D721Med (cell line): Measurements from ENCODE around the gene KIR3DL2.
"Not testable (repeated sequence)": the region's sequence is repeated elsewhere in the genome, so short reads cannot be mapped to it uniquely, and the experiment has no call there.

Source experiments
- DNase-seq: peaks from one replicate; pipeline ENCODE4 v3.0.0; 2011; ENCODE audit warnings: low spot score; ENCODE audit not compliant: insufficient read length
- FAIRE-seq: peaks from 2 replicates; lab custom pipeline; 2011; peaks lifted over from hg19 to GRCh38; lab: Jason Lieb, UNC
- TF ChIP-seq, protein P1 (sequence below): IDR thresholded peaks from 2 replicates; pipeline ENCODE4 v1.5.1; 2012; ENCODE audit warnings: mild to moderate bottlenecking, control low read depth; ENCODE audit not compliant: insufficient read depth; ENCODE audit errors: missing control alignments

Gene KIR3DL2

GRCh38 chr19:54903303-54903702, 53.1 kb downstream of the KIR3DL2 start:
- FAIRE-seq (no peak), DNase-seq (no peak)
- TF ChIP-seq, protein P1, sequence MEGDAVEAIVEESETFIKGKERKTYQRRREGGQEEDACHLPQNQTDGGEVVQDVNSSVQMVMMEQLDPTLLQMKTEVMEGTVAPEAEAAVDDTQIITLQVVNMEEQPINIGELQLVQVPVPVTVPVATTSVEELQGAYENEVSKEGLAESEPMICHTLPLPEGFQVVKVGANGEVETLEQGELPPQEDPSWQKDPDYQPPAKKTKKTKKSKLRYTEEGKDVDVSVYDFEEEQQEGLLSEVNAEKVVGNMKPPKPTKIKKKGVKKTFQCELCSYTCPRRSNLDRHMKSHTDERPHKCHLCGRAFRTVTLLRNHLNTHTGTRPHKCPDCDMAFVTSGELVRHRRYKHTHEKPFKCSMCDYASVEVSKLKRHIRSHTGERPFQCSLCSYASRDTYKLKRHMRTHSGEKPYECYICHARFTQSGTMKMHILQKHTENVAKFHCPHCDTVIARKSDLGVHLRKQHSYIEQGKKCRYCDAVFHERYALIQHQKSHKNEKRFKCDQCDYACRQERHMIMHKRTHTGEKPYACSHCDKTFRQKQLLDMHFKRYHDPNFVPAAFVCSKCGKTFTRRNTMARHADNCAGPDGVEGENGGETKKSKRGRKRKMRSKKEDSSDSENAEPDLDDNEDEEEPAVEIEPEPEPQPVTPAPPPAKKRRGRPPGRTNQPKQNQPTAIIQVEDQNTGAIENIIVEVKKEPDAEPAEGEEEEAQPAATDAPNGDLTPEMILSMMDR, result no peak

DNA sequence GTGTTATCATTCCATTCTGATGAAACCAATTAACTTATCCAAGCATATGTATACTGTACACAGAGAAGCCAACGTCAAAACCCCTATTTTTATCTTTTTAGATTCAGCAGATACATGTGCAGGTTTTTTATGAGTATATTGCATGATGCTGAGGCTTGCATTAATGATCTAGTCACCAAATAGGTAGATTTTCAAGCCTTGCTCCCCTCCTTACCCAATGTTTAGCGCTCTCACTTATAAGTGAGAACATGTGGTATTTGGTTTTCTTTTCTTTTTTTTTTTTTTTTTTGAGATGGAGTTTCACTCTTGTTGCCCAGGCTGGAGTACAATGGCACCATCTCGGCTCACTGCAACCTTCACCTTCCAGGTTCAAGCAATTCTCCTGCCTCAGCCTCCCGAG, 54.0 kb downstream of the KIR3DL2 start:
- DNase-seq, FAIRE-seq: not testable (repeated sequence)

DNA sequence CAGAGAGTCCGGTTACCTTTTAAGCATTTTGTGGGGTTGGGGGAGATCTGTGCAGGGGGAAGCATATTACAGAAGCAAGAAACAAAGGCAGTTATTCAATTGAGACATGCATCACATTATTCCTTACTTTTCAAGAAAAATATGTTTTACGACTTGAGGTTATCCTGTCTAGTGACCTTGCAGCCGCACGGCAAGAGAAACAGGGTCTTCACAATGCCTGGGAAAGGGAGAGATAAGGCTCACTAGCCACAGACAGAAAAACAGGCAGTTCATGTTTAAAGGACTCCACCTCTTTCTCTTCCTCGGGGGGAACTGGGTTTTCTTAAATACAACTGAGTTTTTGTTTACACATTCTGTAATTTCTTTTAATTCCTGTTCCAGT, 55.2 kb downstream of the KIR3DL2 start:
- no peak for FAIRE-seq
- TF ChIP-seq, protein P1, result no peak
- no peak for DNase-seq

DNA sequence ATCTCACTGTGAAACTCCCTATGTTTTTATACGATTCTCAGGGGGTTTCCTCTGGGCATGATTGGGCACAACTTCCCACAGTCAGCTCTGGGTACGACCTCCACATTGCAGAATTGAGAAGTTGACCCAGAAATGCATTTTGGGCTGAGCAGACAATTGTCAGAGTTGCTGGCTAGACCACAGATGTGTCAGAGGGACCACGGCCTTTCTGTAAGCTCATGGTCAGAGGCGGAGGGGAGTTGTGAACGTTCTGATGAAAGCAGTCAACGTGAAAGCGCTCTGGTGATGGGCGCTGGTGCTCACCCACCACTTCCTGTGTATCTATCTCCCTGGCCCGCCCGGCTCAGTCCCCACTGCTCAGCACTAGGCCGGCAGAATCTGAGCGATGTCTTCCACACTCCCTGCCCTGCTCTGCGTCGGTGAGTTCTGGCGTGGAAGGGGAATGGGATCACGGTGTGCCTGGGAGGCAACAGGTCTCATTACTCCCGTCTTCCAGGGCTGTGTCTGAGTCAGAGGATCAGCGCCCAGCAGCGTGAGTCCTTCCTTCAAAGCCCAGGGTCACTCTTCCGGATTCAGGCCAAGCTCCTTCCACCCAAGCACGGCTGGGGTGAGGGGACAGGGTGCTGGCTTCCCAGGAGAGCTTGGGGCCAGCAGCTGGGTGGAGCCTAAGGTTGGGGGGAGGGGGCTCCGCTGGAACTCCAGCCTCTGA, 55.7 kb downstream of the KIR3DL2 start, which contains the start of gene NCR1:
Gene NCR1, plus strand, starts transcription at position 346 of the 709 bp plus-strand sequence. Its CDS starts 40 bp downstream, at position 386.
- DNase-seq (no peak), FAIRE-seq (no peak)
- TF ChIP-seq, protein P1, result no peak

DNA sequence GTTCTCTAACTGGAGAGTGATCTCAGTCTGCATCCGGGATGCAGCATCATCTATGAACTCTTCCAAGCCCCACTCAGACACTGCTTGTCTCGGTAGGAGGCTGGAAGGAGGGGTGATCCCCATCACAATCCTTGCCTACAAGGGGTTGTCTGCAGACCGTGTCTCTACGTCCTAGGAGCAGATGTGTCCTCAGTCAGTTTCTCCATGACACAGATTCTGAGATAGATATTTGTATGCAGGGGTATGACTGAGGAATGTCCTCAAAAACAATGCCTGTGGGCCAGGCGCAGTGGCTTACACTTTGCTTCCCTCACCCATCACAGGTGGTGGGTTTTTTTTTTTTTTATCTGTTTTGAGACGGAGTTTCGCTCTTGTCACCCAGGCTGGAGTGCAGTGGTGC, 56.6 kb downstream of the KIR3DL2 start:
- DNase-seq (no peak), FAIRE-seq (no peak)
- TF ChIP-seq, protein P1, result no peak

DNA sequence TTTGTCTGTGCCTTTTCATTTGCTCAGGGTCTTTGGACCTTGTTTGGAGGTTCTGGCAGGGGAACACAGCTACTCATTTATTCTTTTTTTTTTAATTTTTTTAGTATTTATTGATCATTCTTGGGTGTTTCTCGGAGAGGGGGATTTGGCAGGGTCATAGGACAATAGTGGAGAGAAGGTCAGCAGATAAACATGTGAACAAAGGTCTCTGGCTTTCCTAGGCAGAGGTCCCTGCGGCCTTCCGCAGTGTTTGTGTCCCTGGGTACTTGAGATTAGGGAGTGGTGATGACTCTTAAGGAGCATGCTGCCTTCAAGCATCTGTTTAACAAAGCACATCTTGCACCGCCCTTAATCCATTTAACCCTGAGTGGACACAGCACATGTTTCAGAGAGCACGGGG, 57.7 kb downstream of the KIR3DL2 start:
- FAIRE-seq, DNase-seq: not testable (repeated sequence)
